Vagina (tissue), 2 donors: ENCODE results near the gene AKAP6.

Experiments used
- POLR2A ChIP-seq, 2 donors: fragments of 450-650 bp; IDR thresholded peaks; one replicate each; pipeline ENCODE4 v1.6.1; 2017; ENCODE audit warnings: antibody characterized with exemption in 2 of 2, mild to moderate bottlenecking in 2 of 2, moderate library complexity in 2 of 2
- TF ChIP-seq, protein P1 (sequence below), 3 experiments: fragments of 450-650 bp in 2 of 3; fragments of 200-600 bp in 1 of 3; sonication (generic) in 1 of 3; IDR thresholded peaks; one replicate each; pipeline ENCODE4 v1.5.1; 2017 to 2019; ENCODE audit warnings: antibody characterized with exemption in 3 of 3, mild to moderate bottlenecking in 2 of 3, moderate library complexity in 2 of 3

DNA sequence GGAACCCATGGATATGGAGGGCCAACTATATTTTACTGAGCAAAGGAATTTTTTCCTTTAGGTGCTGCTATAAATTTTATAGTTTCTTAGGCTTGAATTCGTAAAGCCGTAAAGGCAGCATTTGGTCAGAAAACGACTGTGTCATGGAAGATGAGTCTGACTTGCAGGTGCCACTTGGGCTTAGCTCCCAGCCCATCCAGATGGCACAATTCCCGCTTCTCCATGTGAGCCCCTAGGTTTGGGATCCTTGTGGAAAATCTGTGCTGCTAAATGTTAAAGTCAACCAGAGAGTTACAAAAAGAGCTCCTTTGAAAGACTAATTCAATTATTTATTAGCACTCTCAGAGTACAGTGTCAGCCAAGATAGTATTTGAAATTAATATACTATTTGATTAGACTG is 489.5 kb downstream of the AKAP6 start:
- TF ChIP-seq POLR2A (IDR thresholded peaks at IDR 0.05) = no peak
- TF ChIP-seq, protein P1, sequence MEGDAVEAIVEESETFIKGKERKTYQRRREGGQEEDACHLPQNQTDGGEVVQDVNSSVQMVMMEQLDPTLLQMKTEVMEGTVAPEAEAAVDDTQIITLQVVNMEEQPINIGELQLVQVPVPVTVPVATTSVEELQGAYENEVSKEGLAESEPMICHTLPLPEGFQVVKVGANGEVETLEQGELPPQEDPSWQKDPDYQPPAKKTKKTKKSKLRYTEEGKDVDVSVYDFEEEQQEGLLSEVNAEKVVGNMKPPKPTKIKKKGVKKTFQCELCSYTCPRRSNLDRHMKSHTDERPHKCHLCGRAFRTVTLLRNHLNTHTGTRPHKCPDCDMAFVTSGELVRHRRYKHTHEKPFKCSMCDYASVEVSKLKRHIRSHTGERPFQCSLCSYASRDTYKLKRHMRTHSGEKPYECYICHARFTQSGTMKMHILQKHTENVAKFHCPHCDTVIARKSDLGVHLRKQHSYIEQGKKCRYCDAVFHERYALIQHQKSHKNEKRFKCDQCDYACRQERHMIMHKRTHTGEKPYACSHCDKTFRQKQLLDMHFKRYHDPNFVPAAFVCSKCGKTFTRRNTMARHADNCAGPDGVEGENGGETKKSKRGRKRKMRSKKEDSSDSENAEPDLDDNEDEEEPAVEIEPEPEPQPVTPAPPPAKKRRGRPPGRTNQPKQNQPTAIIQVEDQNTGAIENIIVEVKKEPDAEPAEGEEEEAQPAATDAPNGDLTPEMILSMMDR (IDR thresholded peaks at IDR 0.05) = no peak
